GM20000 (cell line): Measurements from ENCODE around the gene MEN1.

ENCODE experiments used
- DNase-seq: peaks from one replicate; pipeline ENCODE4 v3.0.0; 2012; ENCODE audit warnings: low spot score
- TF ChIP-seq, protein P1 (sequence below): IDR thresholded peaks from 2 replicates; pipeline ENCODE4 v1.5.1; 2012; ENCODE audit warnings: mild to moderate bottlenecking, control low read depth; ENCODE audit errors: extremely low read depth, missing control alignments

The MEN1 gene

DNA sequence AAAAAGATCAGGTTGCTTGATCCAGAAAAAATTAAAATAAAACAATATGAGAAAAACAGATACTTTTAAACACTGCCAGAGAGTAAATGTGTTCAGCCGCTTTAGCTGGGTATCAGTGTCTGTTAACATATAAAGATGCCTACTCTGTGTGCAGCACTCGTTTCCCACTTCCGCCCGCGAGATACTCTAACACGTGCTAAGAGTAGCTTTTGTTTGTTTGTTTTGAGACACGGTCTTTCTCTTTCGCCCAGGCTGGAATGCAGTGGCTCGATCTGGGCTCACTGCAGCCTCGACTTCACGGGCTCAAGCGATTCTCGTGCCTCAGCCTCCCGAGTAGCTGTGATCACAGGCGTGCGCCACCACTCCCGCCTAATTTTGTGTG is 531 bp upstream of the MEN1 start:
- no peak for DNase-seq
- TF ChIP-seq, protein P1, sequence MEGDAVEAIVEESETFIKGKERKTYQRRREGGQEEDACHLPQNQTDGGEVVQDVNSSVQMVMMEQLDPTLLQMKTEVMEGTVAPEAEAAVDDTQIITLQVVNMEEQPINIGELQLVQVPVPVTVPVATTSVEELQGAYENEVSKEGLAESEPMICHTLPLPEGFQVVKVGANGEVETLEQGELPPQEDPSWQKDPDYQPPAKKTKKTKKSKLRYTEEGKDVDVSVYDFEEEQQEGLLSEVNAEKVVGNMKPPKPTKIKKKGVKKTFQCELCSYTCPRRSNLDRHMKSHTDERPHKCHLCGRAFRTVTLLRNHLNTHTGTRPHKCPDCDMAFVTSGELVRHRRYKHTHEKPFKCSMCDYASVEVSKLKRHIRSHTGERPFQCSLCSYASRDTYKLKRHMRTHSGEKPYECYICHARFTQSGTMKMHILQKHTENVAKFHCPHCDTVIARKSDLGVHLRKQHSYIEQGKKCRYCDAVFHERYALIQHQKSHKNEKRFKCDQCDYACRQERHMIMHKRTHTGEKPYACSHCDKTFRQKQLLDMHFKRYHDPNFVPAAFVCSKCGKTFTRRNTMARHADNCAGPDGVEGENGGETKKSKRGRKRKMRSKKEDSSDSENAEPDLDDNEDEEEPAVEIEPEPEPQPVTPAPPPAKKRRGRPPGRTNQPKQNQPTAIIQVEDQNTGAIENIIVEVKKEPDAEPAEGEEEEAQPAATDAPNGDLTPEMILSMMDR = no peak

DNA sequence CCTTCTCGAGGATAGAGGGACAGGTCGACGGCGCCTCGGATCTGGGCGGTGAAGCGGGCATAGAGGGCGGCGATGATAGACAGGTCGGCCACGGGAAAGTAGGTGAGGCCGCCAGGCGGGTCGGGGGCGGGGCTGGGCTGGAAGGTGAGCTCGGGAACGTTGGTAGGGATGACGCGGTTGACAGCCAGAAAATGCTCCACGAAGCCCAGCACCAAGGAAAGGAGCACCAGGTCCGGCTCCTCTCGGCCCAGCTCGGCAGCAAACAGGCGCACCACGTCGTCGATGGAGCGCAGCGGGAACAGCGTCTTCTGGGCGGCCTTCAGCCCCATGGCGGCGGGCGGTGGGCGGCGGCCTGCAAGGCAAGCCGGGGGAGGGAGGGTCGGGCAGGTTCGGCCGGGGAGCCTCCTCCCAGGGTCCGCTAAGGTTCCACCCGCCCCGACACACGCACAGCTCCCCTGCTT is 540 bp downstream of the MEN1 start:
- peak; percentile 46 for DNase-seq
- TF ChIP-seq, protein P1 = no peak

- DNase-seq = no peak
- TF ChIP-seq, protein P1 = no peak
Measured at GRCh38 chr11:64805481-64805880, 4.9 kb downstream of the MEN1 start.

DNA sequence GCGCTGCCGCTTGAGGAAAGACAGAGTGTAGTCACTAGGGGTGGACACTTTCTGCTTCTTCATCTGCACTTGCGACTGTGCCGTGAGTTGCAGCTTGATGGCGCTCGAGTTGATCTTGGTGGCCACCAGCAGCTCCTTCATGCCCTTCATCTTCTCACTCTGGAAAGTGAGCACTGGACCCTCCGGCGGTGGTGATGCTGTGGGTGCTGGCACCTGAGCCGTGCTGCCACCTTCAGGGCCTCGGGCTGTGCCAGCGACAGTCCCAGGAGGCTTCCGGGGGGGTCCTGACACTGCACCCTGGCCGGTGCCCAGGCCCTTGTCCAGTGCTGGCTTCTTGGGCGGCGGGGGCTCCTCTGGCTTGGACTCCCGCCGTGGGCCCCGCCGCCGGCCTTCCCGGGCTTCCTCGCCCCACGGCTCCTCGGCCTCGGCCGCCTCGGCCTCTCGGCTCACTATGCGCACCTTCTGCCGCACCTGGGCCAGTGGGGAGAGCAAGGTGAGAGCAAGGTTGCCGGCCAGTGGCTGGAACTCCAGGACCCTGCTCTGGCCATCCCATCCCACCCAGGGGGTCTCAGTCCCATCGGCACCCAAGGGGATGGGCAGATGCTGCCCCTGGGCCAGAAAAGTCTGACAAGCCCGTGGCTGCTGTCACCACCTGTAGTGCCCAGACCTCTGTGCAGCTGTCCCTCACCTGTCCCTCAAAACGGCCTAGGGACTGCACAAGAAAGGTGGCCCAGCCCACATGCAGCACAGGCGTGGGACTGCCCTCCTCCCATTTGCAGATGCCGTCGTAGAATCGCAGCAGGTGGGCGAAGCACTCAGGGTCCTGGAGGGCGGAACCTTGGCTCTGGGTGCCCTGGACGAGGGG is 5.8 kb downstream of the MEN1 start:
- TF ChIP-seq, protein P1 = no peak
- DNase-seq = no peak

GRCh38 chr11:64803846-64804345 is 6.5 kb downstream of the MEN1 start:
- DNase-seq = no peak
- TF ChIP-seq, protein P1 = no peak

DNA sequence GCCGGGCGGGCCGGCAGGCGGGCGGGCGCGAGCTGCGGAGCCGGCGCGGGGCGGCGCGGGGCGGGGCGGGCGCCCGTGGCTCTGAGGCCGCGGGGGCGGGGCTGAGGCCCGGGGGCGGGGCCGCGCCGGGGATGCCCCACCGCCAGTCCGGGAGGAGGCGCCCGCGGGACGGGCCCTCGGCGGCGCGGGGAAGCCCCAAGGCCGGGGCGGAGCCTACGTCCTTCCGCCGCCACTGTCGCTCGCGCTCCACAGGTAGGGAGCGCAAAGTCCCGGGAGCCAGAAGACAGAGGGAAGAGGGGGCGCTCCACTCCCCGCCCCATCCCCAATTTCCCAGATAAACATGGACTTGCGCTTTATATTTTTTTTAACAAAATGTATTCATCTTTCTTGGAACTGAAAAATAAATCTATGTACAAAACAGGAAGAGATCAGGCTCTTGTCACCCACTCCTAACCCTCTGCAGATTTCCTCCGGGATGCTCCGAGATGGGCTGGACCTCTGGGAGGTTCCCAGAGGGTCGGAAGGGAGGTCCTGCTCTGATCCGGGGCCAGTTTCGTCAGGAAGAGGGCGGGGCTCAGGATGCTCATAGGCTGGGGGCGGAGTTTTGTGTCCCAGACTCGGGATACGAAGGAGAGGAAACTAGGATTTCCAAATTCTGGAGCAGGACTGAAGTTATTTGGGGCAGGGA is 7.0 kb downstream of the MEN1 start, which contains the start of gene MAP4K2:
Gene MAP4K2 (minus strand): TSS at position 57 of the 688 bp plus-strand sequence. CDS start 65 bp downstream, outside the sequence.
- TF ChIP-seq, protein P1 = no peak
- peak; percentile 99 for DNase-seq
